HCT116 (cell line): ENCODE results near the gene PYDC1. TPM values are rescaled to one million over a fixed set of nuclear protein-coding genes. Genes with fewer than 3 reads are reported as not detected.
A peak's percentile ranks its signal among the peaks of the same experiment; 100 is the strongest.

Experiments used
- ATAC-seq: fragments of 200-7000 bp; cut with Tn5 transposase; 2 replicates; pipeline ENCODE4 v1.9.1; 2020; ENCODE audit warnings: mild to moderate bottlenecking, moderate library complexity
- BruUV-seq: library from RNA; stranded (reverse); fragments of 400-500 nt; replicated peaks from 2 replicates; lab custom pipeline; 2021; lab: Mats Ljungman, UMichigan
- CTCF ChIA-PET: fragments of 300-600 bp; sonication (Branson Sonifier 250); formaldehyde crosslinking; loops from one replicate; lab custom pipeline; 2021; ENCODE audit warnings: antibody characterized with exemption; lab: Charles Lee
- POLR2A ChIA-PET: fragments of 300-600, 350-600 bp; sonication (Branson Sonifier 250); formaldehyde crosslinking; loops from one replicate; lab custom pipeline; 2021; ENCODE audit warnings: antibody characterized with exemption; lab: Charles Lee
- RAD21 ChIA-PET, 2 experiments: fragments of 300-600 bp; sonication (Branson Sonifier 250); formaldehyde crosslinking; loops; one replicate each; lab custom pipeline; 2023; ENCODE audit warnings: low total read pairs in 2 of 2; ENCODE audit not compliant: uncharacterized antibody in 2 of 2, unreplicated experiment in 2 of 2, low non-redundant PET in 1 of 2; lab: Charles Lee
- DNase-seq: peaks from one replicate; pipeline ENCODE4 v3.0.0-alpha.2; 2010; ENCODE audit warnings: low read depth, low spot score
- H2AFZ ChIP-seq: fragments of 200-600 bp; shearing (Covaris generic), sonication (generic); 2 replicates; pipeline ENCODE4 v1.6.1; 2017; ENCODE audit warnings: low read depth, mixed run types, mixed read lengths, antibody characterized with exemption, low read length; ENCODE audit not compliant: poor library complexity, severe bottlenecking
- H3K27ac ChIP-seq: 2 replicates; pipeline ENCODE4 v1.5.1; 2012; ENCODE audit warnings: low read depth, low read length
- H3K27me3 ChIP-seq: fragments of 200-600 bp; sonication (generic); 2 replicates; pipeline ENCODE4 v1.6.1; 2016; ENCODE audit warnings: mixed run types, low read length, mixed read lengths; ENCODE audit not compliant: insufficient read depth
- H3K36me3 ChIP-seq, 2 experiments: fragments of 200-500 bp in 1 of 2; fragments of 200-600 bp in 1 of 2; sonication (Bioruptor generic) in 1 of 2; sonication (generic) in 1 of 2; 2 replicates each; pipeline versions ENCODE4 v1.5.1 to v1.6.1; 2014 to 2016; ENCODE audit warnings: low read length in 2 of 2, inconsistent platforms in 1 of 2, mixed read lengths in 1 of 2, mixed run types in 1 of 2; ENCODE audit not compliant: insufficient read depth in 2 of 2, control insufficient read depth in 1 of 2
- H3K4me1 ChIP-seq, 2 experiments: fragments of 200-600 bp in 1 of 2; sonication (generic) in 1 of 2; 2 replicates each; pipeline versions ENCODE4 v1.5.1 to v1.6.1; 2012 to 2017; ENCODE audit warnings: low read length in 2 of 2, inconsistent platforms in 1 of 2, mild to moderate bottlenecking in 1 of 2, mixed read lengths in 1 of 2, mixed run types in 1 of 2, moderate library complexity in 1 of 2; ENCODE audit not compliant: insufficient read depth in 2 of 2, control insufficient read depth in 1 of 2
- H3K4me2 ChIP-seq: fragments of 200-600 bp; sonication (generic); 2 replicates; pipeline ENCODE4 v1.6.1; 2017; ENCODE audit warnings: mixed run types, low read length, mixed read lengths
- H3K4me3 ChIP-seq, 2 experiments: fragments of 200-600 bp in 1 of 2; sonication (generic) in 1 of 2; replicated peaks in 1 of 2; 2 replicates each; pipeline ENCODE4 v1.5.1; 2011 to 2016; ENCODE audit warnings: low read length in 2 of 2, control low read depth in 1 of 2, low read depth in 1 of 2, mild to moderate bottlenecking in 1 of 2, mixed read lengths in 1 of 2, mixed run types in 1 of 2
- H3K79me2 ChIP-seq: fragments of 200-600 bp; sonication (generic); 2 replicates; pipeline ENCODE4 v1.6.1; 2017; ENCODE audit warnings: mild to moderate bottlenecking, mixed run types, low read length, moderate library complexity, mixed read lengths; ENCODE audit not compliant: insufficient read depth
- H3K9ac ChIP-seq: fragments of 200-600 bp; sonication (generic); 2 replicates; pipeline ENCODE4 v1.6.1; 2016; ENCODE audit warnings: low read length, mixed read lengths
- H3K9me2 ChIP-seq: fragments of 200-600 bp; sonication (generic), shearing (Covaris generic); 2 replicates; pipeline ENCODE4 v1.6.1; 2017; ENCODE audit warnings: mixed run types, mild to moderate bottlenecking, moderate library complexity; ENCODE audit not compliant: insufficient read depth
- H3K9me3 ChIP-seq, 2 experiments: fragments of 200-500 bp in 1 of 2; fragments of 200-600 bp in 1 of 2; sonication (Bioruptor generic) in 1 of 2; sonication (generic) in 1 of 2; 2 replicates each; pipeline ENCODE4 v1.6.1; 2014 to 2017; ENCODE audit warnings: low read length in 2 of 2, mixed read lengths in 2 of 2, inconsistent platforms in 1 of 2, low read depth in 1 of 2, mild to moderate bottlenecking in 1 of 2, mixed run types in 1 of 2, moderate library complexity in 1 of 2; ENCODE audit not compliant: control insufficient read depth in 1 of 2, insufficient read depth in 1 of 2
- H4K20me1 ChIP-seq: fragments of 200-600 bp; sonication (generic), shearing (Covaris generic); 2 replicates; pipeline ENCODE4 v1.6.1; 2017; ENCODE audit warnings: mixed run types, mild to moderate bottlenecking, moderate library complexity; ENCODE audit not compliant: insufficient read depth
- ATF3 ChIP-seq: IDR thresholded peaks from 2 replicates; pipeline ENCODE4 v1.6.1; 2012
- CBX3 ChIP-seq: IDR thresholded peaks from 2 replicates; pipeline ENCODE4 v1.6.1; 2012; ENCODE audit warnings: low read depth
- ELF1 ChIP-seq: IDR thresholded peaks from 2 replicates; pipeline ENCODE4 v1.6.1; 2012; ENCODE audit warnings: low read depth, borderline replicate concordance
- JUND ChIP-seq: IDR thresholded peaks from 2 replicates; pipeline ENCODE4 v1.6.1; 2012
- POLR2AphosphoS5 ChIP-seq: IDR thresholded peaks from 2 replicates; pipeline ENCODE4 v1.6.1; 2011; ENCODE audit warnings: mild to moderate bottlenecking, low read depth, low read length, moderate library complexity
- SIN3A ChIP-seq: IDR thresholded peaks from 2 replicates; pipeline ENCODE4 v1.6.1; 2012; ENCODE audit warnings: low read depth
- TCF7L2 ChIP-seq: IDR thresholded peaks from 2 replicates; pipeline ENCODE4 v1.7.0; 2011; ENCODE audit warnings: borderline replicate concordance, inconsistent platforms; ENCODE audit not compliant: insufficient read depth, insufficient read length; ENCODE audit errors: extremely low read depth
- YY1 ChIP-seq: IDR thresholded peaks from 2 replicates; pipeline ENCODE4 v1.6.1; 2011; ENCODE audit warnings: low read length, low read depth, moderate library complexity, mild to moderate bottlenecking; ENCODE audit not compliant: insufficient replicate concordance; ENCODE audit errors: extremely low read depth
- intact Hi-C: fragments of 100-400 bp; cut with micrococcal nuclease; formaldehyde crosslinking; loops from 2 replicates; pipeline ENCODE4 v1.10.0; 2022
- total RNA-seq: library from RNA; stranded (reverse); gene quantifications from one replicate; pipeline ENCODE4 v1.2.1, GENCODE V29; 2021; ENCODE audit not compliant: unreplicated experiment

PYDC1 gene
- total RNA-seq, 1 experiment from 2014 or later: not detected

DNA sequence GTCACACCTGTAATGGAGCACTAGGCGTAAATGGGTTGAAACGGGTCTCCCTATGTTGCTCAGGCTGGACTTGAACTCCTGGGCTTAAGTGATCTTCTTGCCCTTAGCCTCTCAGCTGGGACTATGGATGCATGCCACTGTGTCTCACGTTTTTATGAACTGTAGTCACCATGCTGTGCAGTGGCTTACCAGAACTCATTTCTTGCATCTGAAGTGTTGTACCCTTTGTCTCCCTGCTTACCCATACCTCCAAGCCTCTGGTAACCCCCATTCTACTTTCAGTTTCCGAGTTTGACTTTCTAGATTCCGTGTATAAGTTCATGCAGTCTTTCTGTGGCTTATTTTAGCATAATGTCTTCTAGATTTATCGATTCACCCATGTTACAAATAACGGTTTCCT is 22.0 kb downstream of the PYDC1 start:
- H3K4me3 ChIP-seq: no peak overlapping the region
- no TSS peak for BruUV-seq
- H3K27ac ChIP-seq: no peak overlapping the region
- H3K9ac ChIP-seq: no peak overlapping the region
- POLR2A ChIA-PET: no interaction called here
- H3K4me2 ChIP-seq: no peak overlapping the region
- no peaks in the 10 kb centered on the region for H3K27me3 ChIP-seq
- TF ChIP-seq ELF1 (no peak), JUND (no peak), ATF3 (no peak), CBX3 (no peak), SIN3A (no peak)
- RAD21 ChIA-PET: no interaction called here
- no peaks in the 10 kb centered on the region for H3K9me2 ChIP-seq
- H3K9me3 ChIP-seq: no peaks in the 10 kb centered on the region
- CTCF ChIA-PET: no interaction called here
- ATAC-seq: no peak
- intact Hi-C loops: no loop called here
- peaks cover 68 to 91% of the 10 kb centered on the region in 2 experiments for H3K36me3 ChIP-seq
- H4K20me1 ChIP-seq: peaks cover 51% of the 10 kb centered on the region; the same call in 1 of the 2 replicates
- H3K79me2 ChIP-seq: peaks cover 73% of the 10 kb centered on the region
- no peak for DNase-seq
- no peaks in the 10 kb centered on the region for H3K4me1 ChIP-seq
- H2AFZ ChIP-seq: no peak overlapping the region

- ATAC-seq (no peak), DNase-seq (no peak)
- no peak overlapping the region for H3K9ac ChIP-seq
- H3K27ac ChIP-seq: no peak overlapping the region
- intact Hi-C loops: no loop called here
- ChIA-PET CTCF (no interaction called here), RAD21 (no interaction called here), POLR2A (interaction anchor here (0.9 kb wide), 1 partner anchor 14 kb away, joined by 4 read pairs; the partner anchor contains the start of gene FUS)
- no peaks in the 10 kb centered on the region for H3K9me3 ChIP-seq
- BruUV-seq: no TSS peak
- H3K27me3 ChIP-seq: no peaks in the 10 kb centered on the region
- peaks cover 72 to 93% of the 10 kb centered on the region in 2 experiments for H3K36me3 ChIP-seq
- H3K79me2 ChIP-seq: peaks cover 83% of the 10 kb centered on the region
- H3K4me1 ChIP-seq: no peaks in the 10 kb centered on the region
- 0 out of 2 replicates have a peak, but pooled peaks have one; percentile 27 for TF ChIP-seq POLR2AphosphoS5
- no peak for TF ChIP-seq TCF7L2
- no peak for TF ChIP-seq YY1
- H3K9me2 ChIP-seq: no peaks in the 10 kb centered on the region
- H2AFZ ChIP-seq: no peak overlapping the region
- H3K4me3 ChIP-seq: no peak overlapping the region
- H4K20me1 ChIP-seq: peaks cover 56% of the 10 kb centered on the region; the same call in 1 of the 2 replicates
- H3K4me2 ChIP-seq: no peak overlapping the region
Observed at GRCh38 chr16:31193874-31194273, 23.1 kb downstream of the PYDC1 start.
